G401.6 (cell line): ENCODE results near the gene FABP2.
"Not testable (repeated sequence)": the region's sequence is repeated elsewhere in the genome, so short reads cannot be mapped to it uniquely, and the experiment has no call there.

Experiments
- FAIRE-seq: peaks from 2 replicates; lab custom pipeline; 2012; peaks lifted over from hg19 to GRCh38; lab: Jason Lieb, UNC

FABP2 gene

GRCh38 chr4:119310826-119311225, 11.1 kb downstream of the FABP2 start:
- FAIRE-seq: no peak

DNA sequence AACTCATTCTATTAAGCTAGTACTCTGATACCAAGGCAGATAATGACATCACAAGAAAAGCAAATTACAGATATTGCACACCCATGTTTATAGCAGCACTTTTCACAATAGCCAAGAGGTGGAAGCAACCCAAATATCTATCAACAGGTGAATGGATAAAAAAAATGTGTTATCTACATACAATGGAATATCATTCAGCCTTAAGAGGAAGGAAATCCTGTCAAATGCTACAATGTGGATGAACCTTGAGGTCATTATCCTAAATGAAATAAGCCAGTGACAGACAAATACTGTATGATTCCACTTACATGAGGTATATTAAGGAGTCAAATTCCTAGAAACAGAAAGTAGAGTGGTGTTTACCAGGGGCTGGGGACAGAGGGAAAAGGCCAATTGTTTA, 14.3 kb downstream of the FABP2 start:
- FAIRE-seq: no peak

- no peak for FAIRE-seq
These were observed 17.5 kb downstream of the FABP2 start for GRCh38 chr4:119304431-119304830.

DNA sequence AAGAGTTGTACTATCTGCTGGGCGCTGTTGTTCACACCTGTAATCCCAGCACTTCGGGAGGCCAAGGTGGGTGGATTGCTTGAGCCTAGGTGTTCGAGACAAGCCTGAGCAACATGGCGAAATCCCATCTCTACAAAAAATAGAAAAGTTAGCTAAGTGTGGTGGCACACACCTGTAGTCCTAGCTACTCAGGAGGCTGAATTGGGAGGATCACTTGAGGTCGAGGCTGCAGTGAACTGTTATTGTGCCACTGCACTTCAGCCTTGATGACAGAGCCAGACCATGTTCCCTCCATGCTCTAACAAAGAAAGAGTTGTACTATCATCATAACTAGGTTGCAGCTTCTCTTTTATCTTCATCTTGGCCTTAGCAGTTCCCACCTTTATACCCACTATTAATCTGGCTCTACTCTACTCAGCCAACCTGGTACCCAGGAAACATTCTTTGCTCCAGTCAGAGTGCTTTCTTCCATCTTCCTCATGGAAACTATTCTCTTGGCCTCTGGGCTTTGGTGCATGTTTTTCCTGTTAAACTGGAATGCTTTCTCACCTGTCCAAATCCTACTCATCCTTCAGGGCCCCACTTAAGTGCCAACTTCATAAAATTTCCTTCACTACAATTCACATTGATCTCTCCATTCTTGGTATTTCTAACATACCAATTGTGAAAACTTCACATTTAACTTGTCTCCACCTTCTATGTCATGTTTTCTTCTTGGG, 18.2 kb downstream of the FABP2 start:
- FAIRE-seq: no peak

DNA sequence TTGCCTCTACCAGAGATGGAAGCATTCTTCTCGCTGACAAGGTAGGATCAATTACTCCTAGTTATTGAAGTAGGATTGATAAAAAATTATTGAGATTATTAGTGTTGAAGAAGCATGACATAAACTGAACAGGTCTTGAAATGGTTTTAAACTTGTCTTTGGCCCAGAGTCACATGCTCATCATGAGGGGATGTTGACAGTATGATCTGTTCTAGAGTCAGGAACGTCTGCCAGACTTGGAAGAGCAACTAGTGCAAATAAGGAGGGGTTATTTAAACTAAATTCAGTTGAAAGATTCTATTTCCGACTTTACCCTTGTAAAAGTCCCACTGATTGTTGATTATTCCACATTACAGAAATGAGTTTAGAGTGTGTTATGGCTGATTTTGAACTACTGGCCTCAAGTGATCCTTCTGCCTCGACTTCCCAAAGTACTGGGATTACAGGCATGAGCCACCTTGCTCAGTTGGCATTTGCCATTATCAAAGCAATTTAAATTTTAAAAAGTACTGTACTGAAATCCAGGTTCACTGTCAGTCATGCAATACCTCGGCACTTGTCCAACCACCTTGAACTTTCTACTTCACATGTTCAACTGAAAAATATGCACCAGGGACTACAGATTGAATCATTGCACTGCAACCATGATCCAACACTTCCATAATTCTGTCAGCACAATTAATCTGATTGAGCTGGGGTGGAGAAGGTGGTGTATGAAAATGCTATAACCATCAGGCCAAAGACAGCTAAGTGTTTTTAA, 19.7 kb downstream of the FABP2 start:
- no peak for FAIRE-seq

DNA sequence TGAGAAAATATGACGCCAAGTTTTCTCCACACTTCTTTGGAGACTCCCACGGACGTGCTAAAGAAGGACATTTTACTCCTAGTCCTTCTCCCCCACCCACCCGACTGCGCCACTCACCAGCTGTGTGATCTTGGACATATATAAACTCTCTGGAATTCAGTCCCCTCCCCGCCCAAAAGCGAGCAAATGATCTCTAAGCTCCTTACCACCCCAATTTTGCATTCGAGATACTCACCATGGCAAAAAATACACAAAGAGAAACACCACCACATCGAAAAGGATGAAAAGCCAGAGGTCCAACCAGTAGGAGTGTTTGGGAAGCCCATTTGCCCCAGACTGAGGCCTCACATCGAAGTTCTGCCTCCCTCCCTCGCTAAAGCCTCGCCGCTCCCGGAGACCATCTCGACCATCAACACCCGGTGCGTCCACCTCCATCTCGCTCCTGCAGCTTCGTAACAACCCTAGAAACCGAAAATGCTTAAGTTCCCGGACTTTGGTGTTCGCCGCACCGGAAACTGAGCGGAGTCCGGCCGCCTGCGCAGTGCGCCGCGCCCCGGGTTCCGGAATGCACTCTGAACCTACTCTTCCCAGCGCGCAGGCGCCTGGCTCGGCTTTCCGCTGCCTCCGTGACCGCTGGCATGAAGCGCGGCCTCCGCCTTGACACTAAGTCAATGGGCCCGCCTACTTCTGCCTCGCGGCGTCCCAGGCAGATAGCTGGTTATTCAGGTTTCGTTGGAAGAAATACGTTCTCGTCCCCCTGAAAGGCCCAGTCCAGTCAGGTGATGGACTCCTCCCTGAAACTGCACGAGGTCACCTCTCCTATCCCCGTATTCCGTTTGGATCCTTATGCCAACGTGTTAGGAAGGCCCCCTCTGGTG, 21.6 kb downstream of the FABP2 start:
- peak; percentile 60 for FAIRE-seq

DNA sequence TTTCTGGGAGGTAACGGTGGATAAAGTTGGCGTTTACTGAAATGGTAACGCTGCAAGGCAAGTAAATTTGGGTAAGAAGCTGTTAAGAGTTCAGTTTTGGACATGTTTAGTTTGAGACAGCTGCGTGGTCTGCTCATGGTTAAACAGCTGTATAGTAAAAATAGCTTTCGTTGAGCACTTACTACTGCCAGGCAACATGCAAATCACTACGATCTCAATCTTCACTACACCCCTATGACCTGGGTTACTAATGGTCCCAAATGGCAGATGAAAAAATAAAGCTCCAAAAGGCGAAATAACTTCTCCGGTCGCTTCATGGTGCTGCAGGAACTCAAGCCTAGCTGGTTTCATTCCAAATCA, 22.2 kb downstream of the FABP2 start:
- no peak for FAIRE-seq

GRCh38 chr4:119299260-119299671, 22.7 kb downstream of the FABP2 start:
- FAIRE-seq: no peak

DNA sequence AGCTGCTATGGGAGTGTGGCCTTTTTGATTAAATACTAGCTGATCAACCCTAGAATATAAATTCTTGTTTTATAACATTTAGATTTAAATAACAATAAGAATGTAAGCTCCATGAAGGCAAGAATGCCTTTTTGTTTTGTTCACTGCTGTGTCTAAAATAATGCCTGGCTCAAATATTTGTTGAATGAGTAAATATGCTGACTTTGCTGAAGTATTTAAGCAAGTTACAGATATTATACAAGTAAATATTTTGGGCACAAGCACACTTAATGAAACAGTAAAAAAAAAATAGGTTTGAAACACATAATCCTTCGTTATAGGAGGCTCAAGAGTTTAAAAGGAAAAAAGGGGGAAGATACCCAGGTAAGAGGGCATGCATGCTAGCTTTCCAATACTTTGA, 24.1 kb downstream of the FABP2 start:
- FAIRE-seq: no peak

DNA sequence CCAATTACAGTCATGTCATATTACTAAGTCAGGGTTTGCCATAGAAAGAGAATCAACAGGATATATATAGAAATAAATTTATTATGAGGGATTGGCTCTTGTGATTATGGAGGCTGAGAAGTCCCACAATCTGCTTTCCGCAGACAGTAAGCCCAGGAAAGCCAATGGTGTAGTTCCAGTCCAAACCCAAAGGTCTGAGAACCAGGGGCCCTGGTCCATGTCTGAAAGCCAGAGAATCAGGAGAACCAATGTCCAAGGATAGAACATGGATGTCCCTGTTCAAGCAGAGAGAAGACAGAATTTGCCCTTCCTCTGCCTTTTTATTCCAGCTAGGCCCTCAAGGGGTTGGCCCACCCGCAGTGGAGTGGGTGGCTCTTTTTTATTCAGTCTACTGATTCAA, 25.6 kb downstream of the FABP2 start:
- no peak for FAIRE-seq

DNA sequence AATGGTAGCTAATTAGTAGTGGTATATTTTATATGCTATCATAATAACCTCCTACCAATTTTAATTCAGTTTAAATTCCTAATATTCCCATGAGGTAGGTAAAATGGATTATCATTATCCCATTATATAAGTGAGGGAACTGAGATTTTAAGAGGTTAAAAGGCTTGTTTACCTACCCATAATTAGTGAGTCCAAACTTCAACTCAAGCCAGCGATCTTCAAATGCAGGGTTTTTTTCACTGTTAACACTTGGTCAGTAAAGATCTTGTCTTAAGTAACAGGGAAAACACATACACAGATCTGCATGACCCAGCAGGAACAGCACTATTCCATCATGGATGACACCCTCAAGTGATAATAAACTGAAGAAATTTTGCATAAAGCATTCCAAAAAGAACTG, 31.3 kb downstream of the FABP2 start:
- FAIRE-seq: no peak

GRCh38 chr4:119289313-119289712, 32.6 kb downstream of the FABP2 start:
- no peak for FAIRE-seq

DNA sequence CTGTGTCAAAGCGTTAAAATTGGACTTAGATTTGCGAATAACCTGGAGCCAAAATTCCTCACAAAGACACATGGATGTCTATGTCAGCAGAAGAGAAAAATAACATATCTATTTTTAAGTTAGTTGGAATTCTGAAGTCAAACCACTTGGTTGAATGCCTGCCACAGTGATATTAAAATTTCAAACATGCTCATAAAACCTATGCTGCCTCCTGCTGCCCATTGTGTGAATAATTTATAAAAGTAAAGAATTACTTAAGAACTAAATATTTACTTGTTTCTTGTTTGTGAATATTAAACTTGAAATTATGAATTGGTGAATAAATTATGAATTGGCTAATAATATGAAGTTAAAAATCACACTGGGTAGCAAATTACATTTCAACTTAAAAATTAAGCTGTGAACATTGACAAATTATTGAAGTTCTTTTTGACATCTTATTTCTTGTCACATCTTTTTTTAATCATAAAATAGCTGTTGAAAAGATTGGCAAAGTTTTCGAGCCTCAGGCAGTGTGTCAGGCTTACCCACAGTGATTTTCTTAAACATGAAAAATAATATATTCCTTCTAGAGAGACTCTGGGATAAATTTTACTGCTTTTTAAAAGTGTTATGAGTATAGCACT, 35.4 kb downstream of the FABP2 start:
- FAIRE-seq: peak; percentile 96

GRCh38 chr4:119284876-119285780, 36.8 kb downstream of the FABP2 start:
- FAIRE-seq: peak; percentile 72

GRCh38 chr4:119281393-119281792, 40.5 kb downstream of the FABP2 start:
- no peak for FAIRE-seq

DNA sequence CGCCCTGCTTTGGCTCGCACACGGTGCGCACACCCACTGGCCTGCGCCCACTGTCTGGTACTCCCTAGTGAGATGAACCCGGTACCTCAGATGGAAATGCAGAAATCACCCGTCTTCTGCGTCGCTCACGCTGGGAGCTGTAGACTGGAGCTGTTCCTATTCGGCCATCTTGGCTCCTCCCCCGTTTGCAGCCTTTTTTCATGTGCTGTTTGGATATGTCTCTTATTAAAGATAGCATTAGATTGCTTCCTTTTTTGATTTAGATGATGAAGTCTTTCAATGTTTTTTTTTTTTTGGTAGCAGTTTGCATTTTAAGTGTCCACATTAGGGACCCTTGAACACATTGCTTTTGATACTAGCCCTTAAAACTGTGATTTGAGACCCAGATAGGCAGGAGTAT, 42.0 kb downstream of the FABP2 start:
- not testable (repeated sequence) for FAIRE-seq

DNA sequence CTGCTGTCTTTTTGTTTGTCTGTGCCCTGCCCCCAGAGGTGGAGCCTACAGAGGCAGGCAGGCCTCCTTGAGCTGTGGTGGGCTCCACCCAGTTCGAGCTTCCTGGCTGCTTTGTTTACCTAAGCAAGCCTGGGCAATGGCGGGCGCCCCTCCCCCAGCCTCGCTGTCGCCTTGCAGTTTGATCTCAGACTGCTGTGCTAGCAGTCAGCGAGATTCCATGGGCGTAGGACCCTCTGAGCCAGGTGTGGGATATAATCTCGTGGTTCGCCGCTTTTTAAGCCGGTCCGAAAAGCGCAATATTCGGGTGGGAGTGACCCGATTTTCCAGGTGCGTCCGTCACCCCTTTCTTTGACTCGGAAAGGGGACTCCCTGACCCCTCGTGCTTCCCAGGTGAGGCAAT, 42.4 kb downstream of the FABP2 start:
- FAIRE-seq: not testable (repeated sequence)

DNA sequence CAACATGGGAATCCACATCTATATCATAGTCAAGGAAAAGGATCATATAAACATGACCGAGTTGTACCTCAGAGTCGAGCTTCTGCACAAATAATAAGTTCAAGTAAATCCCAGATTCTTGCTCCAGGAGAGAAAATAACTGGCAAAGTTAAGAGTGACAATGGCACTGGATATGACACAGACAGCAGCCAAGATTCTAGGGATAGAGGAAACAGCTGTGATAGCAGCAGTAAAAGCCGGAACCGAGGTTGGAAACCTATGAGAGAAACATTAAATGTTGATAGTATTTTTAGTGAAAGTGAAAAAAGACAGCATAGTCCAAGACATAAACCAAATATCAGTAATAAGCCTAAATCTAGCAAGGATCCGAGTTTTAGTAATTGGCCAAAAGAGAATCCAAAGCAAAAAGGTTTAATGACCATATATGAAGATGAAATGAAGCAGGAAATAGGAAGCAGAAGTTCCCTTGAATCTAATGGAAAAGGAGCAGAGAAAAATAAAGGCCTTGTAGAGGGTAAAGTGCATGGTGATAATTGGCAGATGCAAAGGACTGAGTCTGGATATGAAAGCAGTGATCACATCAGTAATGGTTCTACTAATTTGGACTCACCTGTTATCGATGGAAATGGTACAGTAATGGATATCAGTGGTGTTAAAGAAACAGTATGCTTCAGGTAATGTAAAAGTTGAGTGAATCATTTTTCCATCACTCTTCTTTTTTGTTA, 50.4 kb downstream of the FABP2 start:
- FAIRE-seq: no peak

GRCh38 chr4:119268466-119268865, 53.5 kb downstream of the FABP2 start:
- FAIRE-seq: no peak
